Mammary epithelial cell (primary cell): ENCODE measurements around the gene SRGAP2C.
"Not testable (repeated sequence)": the region's sequence is repeated elsewhere in the genome, so short reads cannot be mapped to it uniquely, and the experiment has no call there.

Experiments used
- EZH2 ChIP-seq: IDR thresholded peaks from 2 replicates; pipeline ENCODE4 v1.6.1; 2012; ENCODE audit warnings: low read length, inconsistent platforms, borderline replicate concordance
- TF ChIP-seq, protein P1 (sequence below), 2 donors: IDR thresholded peaks in 1 of 2; conservative IDR thresholded peaks in 1 of 2; 2 replicates each; pipeline ENCODE4 v1.5.1; 2011 to 2012; ENCODE audit warnings: inconsistent platforms in 2 of 2, low read length in 2 of 2, mild to moderate bottlenecking in 2 of 2, control low read depth in 1 of 2, low read depth in 1 of 2; ENCODE audit not compliant: insufficient read depth in 1 of 2; ENCODE audit errors: extremely low read depth in 1 of 2

DNA sequence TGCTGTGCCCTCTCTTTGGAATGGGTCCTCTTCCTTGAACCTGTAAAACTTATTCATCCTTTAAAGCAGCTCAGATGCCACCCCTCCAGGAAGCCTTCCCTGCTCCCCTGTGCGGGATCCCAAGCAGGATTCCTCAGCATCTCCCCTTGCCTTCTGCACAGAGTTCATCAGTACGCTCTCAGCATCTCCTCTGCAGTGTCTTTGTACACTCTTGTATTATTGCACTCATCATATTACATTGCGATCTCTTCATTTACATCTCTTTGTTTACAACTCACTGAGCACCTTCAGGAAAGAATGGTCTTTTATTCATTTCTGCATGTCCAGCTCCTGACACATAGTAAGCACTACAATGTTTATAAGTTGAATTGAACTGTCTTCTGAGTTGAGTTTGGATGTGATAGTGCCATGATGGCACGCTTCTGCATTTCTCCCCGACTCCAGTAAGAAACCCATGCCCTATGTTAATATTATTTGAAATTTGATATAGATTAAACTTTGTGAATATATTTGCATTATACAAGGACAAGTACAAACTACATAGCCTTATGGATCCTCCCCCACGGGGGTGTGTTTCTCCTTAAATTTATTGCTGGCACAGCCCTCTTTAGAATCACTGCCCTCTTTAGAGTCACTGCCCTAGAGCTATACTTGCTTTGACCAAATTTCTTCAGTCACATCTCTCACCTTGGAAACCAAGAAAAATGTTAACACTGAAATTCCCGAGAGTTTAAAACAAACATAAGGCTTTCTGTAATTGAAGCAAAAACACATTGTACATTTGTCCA, 12.5 kb downstream of the SRGAP2C start:
- TF ChIP-seq, protein P1, sequence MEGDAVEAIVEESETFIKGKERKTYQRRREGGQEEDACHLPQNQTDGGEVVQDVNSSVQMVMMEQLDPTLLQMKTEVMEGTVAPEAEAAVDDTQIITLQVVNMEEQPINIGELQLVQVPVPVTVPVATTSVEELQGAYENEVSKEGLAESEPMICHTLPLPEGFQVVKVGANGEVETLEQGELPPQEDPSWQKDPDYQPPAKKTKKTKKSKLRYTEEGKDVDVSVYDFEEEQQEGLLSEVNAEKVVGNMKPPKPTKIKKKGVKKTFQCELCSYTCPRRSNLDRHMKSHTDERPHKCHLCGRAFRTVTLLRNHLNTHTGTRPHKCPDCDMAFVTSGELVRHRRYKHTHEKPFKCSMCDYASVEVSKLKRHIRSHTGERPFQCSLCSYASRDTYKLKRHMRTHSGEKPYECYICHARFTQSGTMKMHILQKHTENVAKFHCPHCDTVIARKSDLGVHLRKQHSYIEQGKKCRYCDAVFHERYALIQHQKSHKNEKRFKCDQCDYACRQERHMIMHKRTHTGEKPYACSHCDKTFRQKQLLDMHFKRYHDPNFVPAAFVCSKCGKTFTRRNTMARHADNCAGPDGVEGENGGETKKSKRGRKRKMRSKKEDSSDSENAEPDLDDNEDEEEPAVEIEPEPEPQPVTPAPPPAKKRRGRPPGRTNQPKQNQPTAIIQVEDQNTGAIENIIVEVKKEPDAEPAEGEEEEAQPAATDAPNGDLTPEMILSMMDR (conservative IDR thresholded peaks at IDR 0.05 in 1 of 2, IDR thresholded peaks at IDR 0.05 in 1 of 2; ENCODE audit: extremely low read depth in 1 of 2, insufficient read depth in 1 of 2, low read depth in 1 of 2, low read length in 2 of 2): not testable (repeated sequence)
- TF ChIP-seq EZH2: not testable (repeated sequence)
